OCI-LY7 (cell line): ENCODE results near the gene PLEKHA3. TPM values are rescaled to one million over a fixed set of nuclear protein-coding genes. Genes with fewer than 3 reads are reported as not detected.

Source experiments
- BruUV-seq: library from RNA; stranded (reverse); fragments of 400-500 nt; replicated peaks from 2 replicates; lab custom pipeline; 2021; lab: Mats Ljungman, UMichigan
- CTCF ChIA-PET: fragments of 300-600 bp; sonication (Branson Sonifier 250); formaldehyde crosslinking; loops from one replicate; lab custom pipeline; 2022; ENCODE audit warnings: antibody characterized with exemption; ENCODE audit not compliant: unreplicated experiment; lab: Charles Lee
- POLR2A ChIA-PET: fragments of 300-600 bp; sonication (Branson Sonifier 250); formaldehyde crosslinking; loops from one replicate; lab custom pipeline; 2022; ENCODE audit warnings: antibody characterized with exemption; lab: Charles Lee
- DNase-seq: peaks from one replicate; pipeline ENCODE4 v3.0.0-alpha.2; 2015; ENCODE audit warnings: low spot score
- H2AFZ ChIP-seq: fragments of 200-600 bp; sonication (generic), shearing (Covaris generic); 2 replicates; pipeline ENCODE4 v1.6.1; 2014; ENCODE audit warnings: mild to moderate bottlenecking, antibody characterized with exemption, low read length, moderate library complexity
- H3K27ac ChIP-seq: fragments of 200-600 bp; sonication (generic); 2 replicates; pipeline ENCODE4 v1.5.1; 2014; ENCODE audit warnings: mixed run types, low read depth, mild to moderate bottlenecking, moderate library complexity, low read length, inconsistent platforms; ENCODE audit not compliant: poor library complexity, severe bottlenecking
- H3K36me3 ChIP-seq: fragments of 200-600 bp; sonication (generic); 2 replicates; pipeline ENCODE4 v1.6.1; 2014; ENCODE audit warnings: mild to moderate bottlenecking, antibody characterized with exemption, low read length, moderate library complexity, mixed read lengths; ENCODE audit not compliant: insufficient read depth
- H3K4me1 ChIP-seq: fragments of 200-600 bp; sonication (generic); 2 replicates; pipeline ENCODE4 v1.5.1; 2014; ENCODE audit warnings: mild to moderate bottlenecking, low read length; ENCODE audit not compliant: insufficient read depth, poor library complexity, severe bottlenecking
- H3K4me2 ChIP-seq: fragments of 200-600 bp; sonication (generic); 2 replicates; pipeline ENCODE4 v1.6.1; 2014; ENCODE audit warnings: mild to moderate bottlenecking, low read length
- H3K4me3 ChIP-seq: fragments of 200-600 bp; sonication (generic); 2 replicates; pipeline ENCODE4 v1.5.1; 2014; ENCODE audit warnings: mild to moderate bottlenecking, low read depth, low read length; ENCODE audit not compliant: poor library complexity, severe bottlenecking
- H3K79me2 ChIP-seq: fragments of 200-600 bp; sonication (generic); 2 replicates; pipeline ENCODE4 v1.6.1; 2016; ENCODE audit warnings: low read depth, mild to moderate bottlenecking, low read length, moderate library complexity, mixed read lengths; ENCODE audit not compliant: insufficient read depth
- H3K9me2 ChIP-seq: fragments of 200-600 bp; sonication (generic); 2 replicates; pipeline ENCODE4 v1.6.1; 2016; ENCODE audit warnings: mild to moderate bottlenecking, low read length, mixed read lengths; ENCODE audit not compliant: insufficient read depth
- H3K9me3 ChIP-seq: fragments of 200-600 bp; sonication (generic); 2 replicates; pipeline ENCODE4 v1.6.1; 2014; ENCODE audit warnings: mild to moderate bottlenecking, mixed run types, low read length, mixed read lengths
- H4K20me1 ChIP-seq: fragments of 200-600 bp; sonication (generic); 2 replicates; pipeline ENCODE4 v1.6.1; 2014; ENCODE audit warnings: mild to moderate bottlenecking, antibody characterized with exemption, low read length, moderate library complexity, mixed read lengths; ENCODE audit not compliant: insufficient read depth
- CTCF ChIP-seq: fragments of 200-600 bp; sonication (generic); conservative IDR thresholded peaks from 2 replicates; pipeline ENCODE4 v1.5.1; 2014; ENCODE audit warnings: mild to moderate bottlenecking, antibody characterized with exemption, low read length, moderate library complexity, mixed read lengths
- EZH2phosphoT487 ChIP-seq: fragments of 200-600 bp; sonication (generic); IDR thresholded peaks from 2 replicates; pipeline ENCODE4 v1.6.1; 2018; ENCODE audit warnings: low read depth, borderline replicate concordance, mild to moderate bottlenecking, mixed run types, antibody characterized with exemption, low read length, moderate library complexity, mixed read lengths
- intact Hi-C: fragments of 100-400 bp; cut with micrococcal nuclease; formaldehyde crosslinking; loops from one replicate; pipeline ENCODE4 v1.10.0; 2022; ENCODE audit not compliant: unreplicated experiment
- total RNA-seq, 2 experiments: library from RNA; depleted of rRNA in 1 of 2; stranded (reverse); fragments of >200 nt in 1 of 2; shearing (Covaris generic) in 1 of 2; gene quantifications; 2 replicates each; pipeline ENCODE4 v1.2.3, GENCODE V29; 2014 to 2022

Gene PLEKHA3
- total RNA-seq, 2 experiments from 2014 or later: 3.6 to 19.2 TPM

DNA sequence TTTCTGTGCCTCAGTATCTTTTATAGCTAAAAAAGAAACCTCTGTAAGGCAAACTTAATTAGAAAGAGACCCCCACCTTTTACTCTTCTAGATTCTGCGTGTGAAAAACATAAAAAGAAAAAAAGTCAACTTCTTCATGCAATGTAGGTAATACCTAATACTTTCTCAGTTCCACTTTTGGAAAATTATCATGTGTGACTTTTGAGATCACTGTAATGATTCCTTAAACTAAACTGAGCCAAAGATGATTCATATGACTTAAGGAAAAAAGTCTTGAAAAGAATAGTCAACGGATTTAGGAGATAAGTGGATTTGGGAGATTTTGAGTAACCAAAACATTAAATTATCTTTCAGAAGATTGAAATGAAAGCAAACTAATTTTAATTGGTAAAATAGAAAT, 48.9 kb downstream of the PLEKHA3 start:
- H3K4me2 ChIP-seq: no peak overlapping the region
- H3K9me3 ChIP-seq: no peaks in the 10 kb centered on the region
- no peak overlapping the region for H3K27ac ChIP-seq
- POLR2A ChIA-PET: interaction anchor here (1.4 kb wide), 1 partner anchor 11 kb away, joined by 5 read pairs; no protein-coding TSS in a partner anchor
- H3K79me2 ChIP-seq: 0 out of 2 replicates have a peak, but pooled peaks cover under 1% of the 10 kb centered on the region
- CTCF ChIA-PET: no interaction called here
- H2AFZ ChIP-seq: no peak overlapping the region
- no peaks in the 10 kb centered on the region for H3K9me2 ChIP-seq
- H4K20me1 ChIP-seq: no peaks in the 10 kb centered on the region
- DNase-seq: no peak
- BruUV-seq: no TSS peak
- H3K4me1 ChIP-seq: no peaks in the 10 kb centered on the region
- no peak overlapping the region for H3K4me3 ChIP-seq
- intact Hi-C loops: no loop called here
- H3K36me3 ChIP-seq: 0 out of 2 replicates have a peak, but pooled peaks cover 3% of the 10 kb centered on the region
- TF ChIP-seq EZH2phosphoT487 (no peak), CTCF (no peak)

GRCh38 chr2:178530131-178530530, 49.9 kb downstream of the PLEKHA3 start:
- TF ChIP-seq CTCF (no peak), EZH2phosphoT487 (no peak)
- ChIA-PET CTCF (no interaction called here), POLR2A (interaction anchor here (1.6 kb wide), 1 partner anchor 9 kb away, joined by 3 read pairs; no protein-coding TSS in a partner anchor)
- BruUV-seq: no TSS peak
- Histone ChIP-seq H3K4me2 (no peak overlapping the region), H3K9me3 (no peaks in the 10 kb centered on the region), H2AFZ (no peak overlapping the region), H4K20me1 (no peaks in the 10 kb centered on the region), H3K27ac (no peak overlapping the region), H3K4me3 (no peak overlapping the region), H3K4me1 (no peaks in the 10 kb centered on the region), H3K36me3 (0 out of 2 replicates have a peak, but pooled peaks cover 3% of the 10 kb centered on the region), H3K9me2 (no peaks in the 10 kb centered on the region), H3K79me2 (no peaks in the 10 kb centered on the region)
- intact Hi-C loops: no loop called here
- no peak for DNase-seq

GRCh38 chr2:178530625-178531142, 50.4 kb downstream of the PLEKHA3 start:
- no peaks in the 10 kb centered on the region for H3K79me2 ChIP-seq
- CTCF ChIA-PET: no interaction called here
- no TSS peak for BruUV-seq
- H3K4me2 ChIP-seq: no peak overlapping the region
- no peaks in the 10 kb centered on the region for H4K20me1 ChIP-seq
- H3K4me3 ChIP-seq: no peak overlapping the region
- no peaks in the 10 kb centered on the region for H3K4me1 ChIP-seq
- H2AFZ ChIP-seq: no peak overlapping the region
- intact Hi-C loops: no loop called here
- POLR2A ChIA-PET: interaction anchor here (1.6 kb wide), 1 partner anchor 9 kb away, joined by 3 read pairs; no protein-coding TSS in a partner anchor
- H3K9me3 ChIP-seq: no peaks in the 10 kb centered on the region
- H3K36me3 ChIP-seq: 0 out of 2 replicates have a peak, but pooled peaks cover 3% of the 10 kb centered on the region
- H3K27ac ChIP-seq: no peak overlapping the region
- no peaks in the 10 kb centered on the region for H3K9me2 ChIP-seq
- TF ChIP-seq CTCF (no peak), EZH2phosphoT487 (no peak)
- DNase-seq: no peak
